SHP77 treated with DMSO at 0.1 percent for 48 hours (cell line): ENCODE results near the gene YY1.
A peak's percentile ranks its signal among the peaks of the same experiment; 100 is the strongest.
"Not testable (repeated sequence)": the region's sequence is repeated elsewhere in the genome, so short reads cannot be mapped to it uniquely, and the experiment has no call there.

Experiments used
- DNase-seq: peaks from one replicate; lab custom pipeline; 2025; lab: John Stamatoyannopoulos, UW

YY1 gene

DNA sequence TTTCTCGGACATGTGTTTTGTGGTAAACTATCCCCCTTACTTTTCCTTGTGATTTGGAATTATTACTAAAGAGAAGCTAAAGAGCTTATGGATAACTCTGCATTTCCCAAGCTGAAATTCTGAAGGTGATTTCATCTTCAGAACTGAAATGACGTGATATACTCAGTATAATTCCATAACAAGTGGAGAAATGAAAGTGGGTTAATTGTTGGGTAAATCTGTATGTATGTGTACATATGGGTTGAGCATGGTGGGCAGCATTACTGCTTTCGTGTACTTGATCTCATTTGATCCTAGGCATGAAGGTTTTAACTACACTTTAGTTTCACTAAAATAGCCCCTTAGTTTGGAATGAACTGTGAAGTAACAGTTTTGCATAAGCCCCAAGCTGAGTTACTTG, 4.1 kb downstream of the YY1 start:
- DNase-seq = no peak

DNA sequence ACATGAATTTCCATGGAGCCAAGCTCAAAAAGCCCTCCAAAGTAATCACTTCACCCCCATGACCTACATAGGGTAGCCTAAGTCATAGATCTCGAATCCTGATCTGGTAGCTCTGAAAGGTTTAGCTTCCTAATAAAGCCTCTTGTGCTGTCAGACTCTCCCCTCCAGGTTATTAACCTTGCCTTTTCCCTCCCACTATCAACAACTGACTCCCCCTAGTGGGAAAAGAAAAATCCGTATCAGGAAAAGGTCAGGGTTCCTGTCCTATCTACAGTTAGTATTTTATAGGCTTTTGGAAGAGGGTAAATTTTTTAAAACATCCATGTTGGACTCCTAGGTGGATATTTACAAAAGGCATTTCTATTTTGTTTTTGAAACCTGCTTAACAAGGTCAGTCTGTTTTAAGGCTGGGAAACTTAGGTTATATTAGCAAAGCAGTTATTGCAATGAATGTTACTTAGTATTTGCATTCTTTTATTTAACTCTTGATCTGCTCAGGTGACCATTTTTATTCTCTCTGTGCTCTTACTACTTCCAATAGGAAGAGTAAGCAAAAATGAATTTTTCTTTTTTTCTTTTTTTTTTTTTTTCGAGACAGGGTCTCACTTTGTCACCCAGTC, 8.0 kb downstream of the YY1 start:
- DNase-seq = peak; percentile 52

DNA sequence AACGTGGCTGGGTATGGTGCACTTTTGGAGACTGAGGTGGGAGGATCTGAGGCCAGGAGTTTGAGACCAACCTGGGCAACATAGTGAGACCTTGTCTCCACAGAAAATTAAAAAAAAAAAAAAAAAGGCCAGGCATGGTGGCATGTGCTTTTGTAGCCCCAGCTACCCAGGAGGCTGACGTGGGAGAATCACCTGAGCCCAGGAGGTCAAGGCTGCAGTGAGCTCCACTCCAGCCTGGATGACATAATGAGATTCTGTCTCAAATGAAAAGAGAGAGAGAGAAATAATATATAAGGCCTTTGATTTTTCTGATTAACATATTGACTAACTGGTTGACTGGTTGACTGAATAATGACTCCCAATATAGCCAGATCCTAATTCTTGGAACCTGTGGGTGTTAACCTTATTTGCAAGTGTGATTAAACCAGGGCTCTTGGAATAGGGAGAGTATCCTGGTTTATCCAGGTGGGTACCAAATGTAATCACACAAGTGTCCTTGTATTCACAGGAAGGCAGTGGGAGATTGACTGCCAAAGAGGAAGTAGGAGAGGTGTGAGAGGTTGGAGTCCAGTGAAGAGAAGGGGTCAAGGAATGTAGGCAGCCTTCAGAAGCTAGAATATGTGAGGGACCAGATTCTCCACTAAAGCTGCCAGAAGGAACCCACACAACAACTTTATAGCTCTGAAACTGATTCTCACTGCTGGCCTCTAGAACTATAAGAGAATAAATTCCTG, 12.0 kb downstream of the YY1 start:
- no peak for DNase-seq

DNA sequence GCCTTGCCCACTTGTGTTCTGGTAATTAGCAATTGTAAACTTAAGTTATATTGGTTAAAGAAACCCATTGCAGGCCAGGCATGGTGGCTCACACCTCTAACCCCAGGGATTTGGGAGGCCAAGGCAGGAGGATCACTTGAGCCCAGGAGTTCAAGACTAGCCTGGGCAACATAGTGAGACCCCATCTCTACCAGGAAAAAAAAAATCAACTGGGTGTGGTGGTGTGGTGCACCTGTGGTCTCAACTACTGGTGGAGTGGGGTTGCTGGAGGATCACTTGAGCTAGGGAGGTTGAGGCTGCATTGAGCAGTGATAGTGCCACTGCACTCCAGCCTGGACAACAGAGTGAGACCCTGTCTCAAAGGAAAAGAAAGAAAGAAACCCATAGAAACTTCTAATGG, 13.7 kb downstream of the YY1 start:
- DNase-seq = no peak

DNA sequence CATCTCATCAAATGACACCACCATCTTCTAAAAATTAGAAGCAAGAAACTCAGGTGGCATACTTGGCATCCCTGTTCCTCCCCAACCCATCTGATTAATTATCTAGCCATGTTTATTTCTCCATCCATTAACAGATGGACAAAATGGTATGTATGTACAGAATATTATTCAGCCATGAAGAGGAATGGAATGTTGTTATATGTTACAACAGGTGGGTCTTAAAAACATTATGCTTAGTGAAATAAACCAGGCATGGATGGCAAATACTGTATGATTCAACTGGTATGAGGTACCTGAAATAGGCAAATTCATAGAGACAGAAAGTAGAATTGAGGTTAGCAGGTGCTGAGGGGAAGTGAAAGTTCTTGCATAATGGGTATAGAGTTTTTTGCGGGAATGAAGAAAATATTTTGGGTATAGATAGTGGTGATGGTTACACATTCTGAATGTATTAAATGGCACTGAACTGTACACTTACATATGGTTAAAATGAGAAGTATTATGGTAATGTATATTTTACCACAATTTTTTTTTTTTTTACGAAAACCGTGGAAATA, 17.5 kb downstream of the YY1 start:
- DNase-seq = no peak

DNA sequence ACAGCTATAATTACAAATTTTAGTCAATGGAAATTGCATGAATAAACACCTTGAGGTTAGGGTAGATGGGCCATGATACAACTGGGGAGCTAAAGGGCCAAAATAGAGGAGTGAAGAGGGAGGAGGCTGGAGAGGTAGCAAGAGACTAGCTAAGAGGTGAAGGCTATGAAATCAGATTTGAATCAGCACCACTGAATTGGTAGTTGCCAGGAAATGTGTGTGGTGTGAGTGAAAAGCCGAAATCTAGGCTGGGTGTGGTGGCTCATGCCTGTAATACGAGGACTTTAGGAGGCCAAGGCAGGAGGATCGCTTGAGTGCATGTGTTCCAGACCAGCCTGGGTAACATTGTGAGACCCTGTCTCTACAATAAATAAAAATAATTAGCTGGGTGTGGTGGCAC, 22.7 kb downstream of the YY1 start:
- DNase-seq = no peak

DNA sequence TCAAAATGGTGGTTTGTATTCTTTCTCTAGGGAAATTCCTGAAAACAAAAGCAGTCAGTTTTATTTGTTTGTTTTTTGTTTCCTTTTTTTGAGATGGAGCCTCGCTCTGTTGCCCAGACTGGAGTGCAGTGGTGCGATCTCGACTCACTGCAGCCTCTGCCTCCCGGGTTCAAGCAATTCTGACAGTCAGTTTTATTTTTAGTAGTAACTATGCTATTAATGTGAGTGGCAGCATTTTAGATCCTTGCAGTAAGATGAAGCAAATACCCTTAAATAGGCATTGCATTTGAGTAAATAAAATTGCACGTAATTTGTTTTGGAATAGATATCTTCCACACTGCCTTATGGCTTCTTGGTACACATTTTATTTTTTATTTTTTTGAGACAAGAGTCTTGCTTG, 23.6 kb downstream of the YY1 start:
- no peak for DNase-seq

DNA sequence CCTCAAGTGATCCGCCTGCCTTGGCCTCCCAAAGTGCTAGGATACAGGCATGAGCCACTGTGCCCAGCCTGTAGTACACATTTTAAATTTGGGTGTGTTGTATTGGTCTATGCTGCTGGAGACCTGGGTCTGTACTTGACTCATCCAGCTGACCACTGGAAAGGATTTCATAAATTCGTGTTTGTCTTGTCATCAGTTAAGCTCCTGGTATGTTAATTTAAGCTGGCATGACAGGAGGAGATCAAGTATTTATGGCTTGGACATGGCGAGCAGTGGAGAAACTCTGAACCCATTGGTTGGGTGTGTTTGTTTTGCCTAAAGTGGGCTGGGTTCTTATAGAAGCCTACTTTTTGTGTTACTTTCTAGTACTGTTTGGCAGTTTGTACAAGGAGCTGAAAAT, 24.2 kb downstream of the YY1 start:
- DNase-seq = no peak

DNA sequence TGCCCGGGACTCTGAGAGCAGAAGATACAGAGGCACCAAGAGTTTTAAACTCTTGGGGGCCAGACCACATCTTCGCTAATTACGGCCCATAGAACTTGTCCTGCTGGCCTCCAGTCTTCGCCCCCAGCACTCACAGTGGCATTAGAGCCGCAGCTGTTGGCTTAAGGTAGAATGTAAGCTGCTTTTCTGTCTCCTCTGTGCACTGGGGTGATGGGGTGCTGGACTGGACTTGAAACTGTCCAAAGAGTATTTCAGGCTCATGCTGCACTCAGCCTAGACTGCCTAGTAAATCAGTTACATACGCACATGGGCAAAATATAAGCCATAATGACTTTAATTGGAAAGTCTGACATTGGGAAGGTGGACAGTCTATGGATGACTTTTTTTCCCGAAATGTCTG, 29.0 kb downstream of the YY1 start:
- no peak for DNase-seq

DNA sequence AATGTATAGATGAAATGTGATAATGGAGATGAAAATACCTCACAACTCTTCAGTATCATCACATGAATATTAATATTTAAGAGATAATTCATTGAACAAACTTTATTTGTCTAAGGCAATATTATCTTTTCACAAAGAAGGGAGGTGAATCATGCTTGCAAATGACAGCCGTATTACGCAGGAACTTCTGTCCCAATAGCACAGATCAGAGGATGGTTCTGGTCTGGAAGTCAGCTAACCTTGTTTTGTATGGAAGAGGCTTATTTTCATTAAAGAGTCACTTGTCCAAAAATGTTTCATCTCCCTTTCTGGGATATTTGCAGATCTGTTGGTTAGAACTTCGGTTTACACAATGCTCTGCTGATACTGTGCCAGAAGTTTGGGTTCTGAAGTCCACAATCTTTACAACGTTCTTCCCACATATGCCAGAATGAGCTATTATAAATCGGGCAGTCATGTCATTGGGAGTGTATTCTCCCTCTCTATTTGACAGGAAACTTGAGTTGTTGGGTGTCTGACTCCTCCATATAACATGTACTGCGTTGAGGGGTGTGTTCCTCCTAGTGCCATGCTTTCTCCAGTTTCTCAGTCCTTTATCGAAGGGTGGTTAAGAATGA, 29.8 kb downstream of the YY1 start:
- DNase-seq = no peak

DNA sequence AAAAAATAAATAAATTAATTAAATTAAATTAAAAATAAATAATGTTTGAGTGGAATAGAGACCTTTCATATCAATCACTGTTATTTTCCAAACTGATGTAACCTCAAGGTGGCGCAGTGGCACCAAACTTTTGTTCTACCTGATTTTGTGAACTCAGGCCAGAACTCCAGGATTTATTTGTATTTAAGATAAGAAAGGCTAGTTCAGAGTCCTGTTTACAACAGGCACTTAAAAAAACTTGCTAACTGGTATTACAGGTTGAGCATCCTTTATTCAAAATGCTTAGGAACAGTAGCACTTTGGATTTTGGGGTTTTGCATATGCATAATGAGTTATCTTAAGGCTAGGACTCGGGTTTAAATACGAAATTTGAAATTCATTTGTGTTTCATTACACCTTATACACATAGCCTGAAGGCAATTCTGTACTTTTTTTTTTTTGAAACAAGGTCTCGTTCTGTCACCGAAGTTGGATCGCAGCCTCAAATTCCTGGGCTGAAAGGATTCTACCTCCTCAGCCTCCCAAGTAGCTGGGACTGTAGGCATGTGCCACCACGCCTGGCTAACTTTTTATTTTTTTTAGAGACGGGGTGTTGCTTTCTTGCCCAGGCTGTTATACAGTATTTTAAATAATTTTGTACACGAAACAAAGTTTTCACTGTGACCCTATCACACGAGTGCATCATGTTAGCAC, 32.4 kb downstream of the YY1 start:
- no peak for DNase-seq

DNA sequence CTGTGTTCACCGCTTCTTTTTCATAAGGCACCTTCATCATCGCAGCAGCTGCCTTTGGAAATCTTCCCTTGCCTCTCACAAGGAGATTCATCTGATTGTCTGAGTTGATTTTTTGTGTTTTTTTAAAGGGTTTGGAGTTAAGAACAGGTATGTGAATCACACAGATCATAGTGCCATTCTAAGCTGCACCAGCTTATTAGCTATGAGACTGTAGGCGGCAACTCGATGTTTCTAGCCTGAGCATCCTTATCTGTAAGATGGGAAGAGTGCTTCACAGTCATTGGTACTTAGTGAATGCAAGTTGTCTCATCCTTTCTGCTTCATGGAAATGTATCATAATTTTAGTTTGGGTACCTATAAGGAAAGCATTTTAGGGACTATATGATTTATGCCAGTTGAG, 35.3 kb downstream of the YY1 start:
- no peak for DNase-seq

DNA sequence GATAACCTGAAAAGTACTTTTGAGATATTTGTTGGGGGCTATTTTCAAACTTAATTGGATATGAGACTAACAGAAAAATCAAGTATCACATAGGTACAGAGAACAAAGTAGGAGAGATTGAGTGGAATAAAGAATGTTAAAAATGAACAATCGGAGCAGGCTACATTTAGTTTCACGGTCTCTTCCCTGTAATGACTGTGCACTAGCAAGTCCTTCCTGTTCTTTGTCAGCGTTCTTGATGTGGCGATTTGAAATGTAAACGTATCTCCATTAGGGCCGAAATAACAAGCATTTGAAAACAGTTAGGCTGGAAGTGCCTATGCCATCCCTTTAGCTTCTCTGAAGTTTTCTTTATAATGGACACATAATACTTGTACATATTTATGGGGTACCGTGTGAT, 36.3 kb downstream of the YY1 start:
- DNase-seq = no peak

DNA sequence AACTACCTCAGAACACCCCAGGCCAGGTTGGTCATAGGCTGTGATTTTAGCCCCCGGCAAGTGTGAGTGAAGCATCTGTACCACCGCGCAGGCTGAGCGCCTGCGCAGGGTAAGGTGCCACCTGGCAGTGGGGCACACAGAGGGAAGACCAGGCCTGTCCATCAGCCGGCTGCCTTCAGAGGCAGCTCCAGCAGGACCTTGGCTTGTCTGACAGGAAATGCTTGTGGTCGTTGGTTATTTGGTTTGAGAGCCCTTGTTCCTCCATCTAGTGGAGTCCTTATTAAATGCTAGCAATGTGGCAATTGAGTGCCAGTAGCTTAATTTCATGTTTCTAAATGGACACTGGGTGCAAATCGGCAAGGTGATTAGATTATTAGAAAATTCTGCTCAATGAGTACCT, 39.8 kb downstream of the YY1 start:
- no peak for DNase-seq

DNA sequence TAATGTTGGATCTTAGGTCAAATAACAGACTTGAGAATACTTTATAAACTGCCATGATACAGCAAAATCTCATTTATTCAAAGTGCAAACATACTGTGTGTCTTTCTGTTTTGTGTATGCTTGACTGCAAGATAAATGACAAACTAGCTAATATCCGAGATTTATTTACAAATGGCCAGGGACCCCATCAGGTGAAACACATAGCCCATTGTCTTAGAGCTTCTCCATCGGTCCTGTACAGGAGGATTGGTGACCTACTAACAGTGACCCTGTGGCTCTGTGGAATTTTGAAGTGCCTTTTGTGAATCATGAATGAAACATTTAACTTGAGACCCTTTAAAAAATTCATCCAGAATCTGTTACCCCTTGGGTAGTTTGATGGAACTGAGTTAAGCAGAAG, 40.2 kb downstream of the YY1 start:
- no peak for DNase-seq

DNA sequence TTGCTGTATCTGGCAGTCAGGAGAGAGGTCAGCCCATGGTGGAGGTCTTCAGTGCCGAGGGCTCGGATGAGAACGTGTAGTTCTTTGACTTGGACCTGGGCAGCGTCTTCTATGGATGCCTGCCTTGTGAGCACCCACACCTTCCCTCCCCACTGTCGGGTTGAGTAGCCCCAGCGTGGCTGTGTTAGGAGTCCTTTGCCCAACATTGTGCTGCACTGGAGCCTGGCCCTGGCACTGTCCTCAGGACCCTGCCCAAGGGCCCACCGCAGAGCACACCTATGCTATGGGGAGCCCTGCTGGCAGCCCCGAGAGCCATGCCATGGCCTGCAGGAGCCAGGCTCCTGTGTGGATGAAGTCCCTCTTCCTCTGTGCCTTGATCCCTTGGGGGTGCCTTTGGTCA, 40.6 kb downstream of the YY1 start:
- no peak for DNase-seq

DNA sequence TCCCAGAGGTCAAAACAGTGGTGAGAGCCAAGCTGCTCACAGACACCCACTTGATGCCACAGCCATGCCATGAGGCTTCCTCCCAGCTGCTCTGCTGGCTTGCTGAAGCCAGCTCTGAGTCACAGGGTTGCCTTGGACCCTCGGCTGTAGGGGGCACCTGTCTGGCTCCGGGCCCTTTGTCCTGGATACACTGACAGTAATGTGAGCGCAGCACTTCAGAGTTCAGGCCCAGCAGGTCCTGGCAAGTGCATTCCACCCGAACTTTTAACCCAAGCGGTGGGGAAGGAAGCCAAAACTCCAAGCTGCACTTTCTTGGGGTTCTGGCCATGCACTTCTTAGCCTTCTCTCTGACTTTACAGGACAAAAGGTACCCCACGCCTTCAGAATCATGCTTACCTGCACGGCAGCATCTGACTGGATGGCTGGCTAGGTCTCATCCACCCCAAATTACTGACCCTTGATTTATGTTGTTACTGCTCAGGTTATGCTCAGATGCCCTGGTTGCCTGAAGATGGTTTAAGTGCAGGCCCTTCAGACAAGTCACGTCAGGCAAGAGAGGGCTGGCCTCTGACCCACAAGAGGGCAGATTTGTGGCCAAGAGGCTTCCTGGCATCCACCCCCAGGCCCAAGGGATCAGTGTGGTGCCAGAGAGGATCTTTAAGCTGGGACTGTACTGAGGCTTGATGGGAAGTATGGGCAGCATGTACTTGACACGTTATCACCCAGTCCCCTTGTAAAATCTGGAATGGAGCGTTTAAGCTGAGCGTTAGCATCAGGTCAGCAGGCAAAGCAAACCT, 42.5 kb downstream of the YY1 start:
- no peak for DNase-seq

DNA sequence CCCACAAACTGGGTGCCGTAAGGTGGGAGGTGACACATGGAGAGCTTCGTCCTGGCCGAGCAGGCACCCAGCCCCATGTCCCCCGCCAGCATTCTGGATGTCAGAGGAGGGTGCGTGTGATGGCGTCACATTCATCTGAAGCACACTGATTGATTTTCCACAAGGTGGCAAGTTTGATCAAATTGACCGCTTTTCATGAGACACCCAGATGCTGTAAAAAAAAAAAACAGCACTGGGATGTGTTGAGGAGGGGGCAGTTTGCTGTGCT, 43.1 kb downstream of the YY1 start:
- DNase-seq = no peak

DNA sequence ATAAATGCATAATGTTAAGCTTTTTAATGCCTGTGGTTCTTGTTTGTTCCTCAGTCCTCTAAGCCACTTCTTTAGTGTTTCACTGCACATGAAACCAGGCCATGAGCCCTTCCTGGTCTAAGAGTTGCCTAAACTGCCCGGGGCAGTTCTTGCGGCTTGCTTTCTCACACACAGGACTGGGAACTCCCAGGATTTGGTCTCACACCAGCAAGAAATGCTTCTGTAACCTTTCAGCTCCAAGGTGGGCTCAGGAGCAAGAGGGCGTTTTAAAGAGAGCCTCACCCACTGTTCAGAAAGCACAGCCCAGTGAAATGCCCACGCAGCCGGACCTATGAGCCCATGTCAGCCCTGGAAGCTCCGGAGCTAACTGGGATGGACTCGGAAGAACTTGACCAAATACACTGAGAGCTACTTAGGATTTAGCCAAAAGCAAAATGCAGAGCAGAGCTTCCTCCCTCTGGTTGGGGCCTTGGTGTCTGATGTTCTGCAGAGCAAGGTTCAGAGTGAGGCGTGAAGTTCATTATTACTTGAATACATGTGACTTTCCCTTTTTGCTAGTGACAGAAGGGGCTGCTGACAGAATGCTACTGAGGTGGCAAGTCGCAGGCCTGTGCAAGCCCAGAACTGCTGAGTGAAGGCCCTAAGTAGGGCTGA, 43.9 kb downstream of the YY1 start:
- no peak for DNase-seq

DNA sequence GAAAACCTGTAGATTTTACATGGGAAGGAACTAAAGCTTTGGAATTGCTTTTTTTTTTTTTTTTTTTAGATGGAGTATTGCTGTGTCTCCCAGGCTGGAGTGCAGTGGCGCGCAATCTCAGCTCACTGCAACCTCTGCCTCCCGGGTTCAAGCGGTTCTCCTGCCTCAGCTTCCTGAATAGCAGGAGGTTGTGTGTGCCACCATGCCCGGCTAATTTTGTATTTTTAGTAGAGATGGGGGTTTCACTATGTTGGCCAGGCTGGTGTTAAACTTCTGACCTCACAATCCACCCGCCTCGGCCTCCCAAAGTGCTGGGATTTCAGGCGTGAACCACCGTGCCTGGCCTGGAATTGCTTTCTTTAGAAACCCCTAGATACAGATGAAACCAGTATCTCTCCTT, 44.5 kb downstream of the YY1 start:
- not testable (repeated sequence) for DNase-seq

DNA sequence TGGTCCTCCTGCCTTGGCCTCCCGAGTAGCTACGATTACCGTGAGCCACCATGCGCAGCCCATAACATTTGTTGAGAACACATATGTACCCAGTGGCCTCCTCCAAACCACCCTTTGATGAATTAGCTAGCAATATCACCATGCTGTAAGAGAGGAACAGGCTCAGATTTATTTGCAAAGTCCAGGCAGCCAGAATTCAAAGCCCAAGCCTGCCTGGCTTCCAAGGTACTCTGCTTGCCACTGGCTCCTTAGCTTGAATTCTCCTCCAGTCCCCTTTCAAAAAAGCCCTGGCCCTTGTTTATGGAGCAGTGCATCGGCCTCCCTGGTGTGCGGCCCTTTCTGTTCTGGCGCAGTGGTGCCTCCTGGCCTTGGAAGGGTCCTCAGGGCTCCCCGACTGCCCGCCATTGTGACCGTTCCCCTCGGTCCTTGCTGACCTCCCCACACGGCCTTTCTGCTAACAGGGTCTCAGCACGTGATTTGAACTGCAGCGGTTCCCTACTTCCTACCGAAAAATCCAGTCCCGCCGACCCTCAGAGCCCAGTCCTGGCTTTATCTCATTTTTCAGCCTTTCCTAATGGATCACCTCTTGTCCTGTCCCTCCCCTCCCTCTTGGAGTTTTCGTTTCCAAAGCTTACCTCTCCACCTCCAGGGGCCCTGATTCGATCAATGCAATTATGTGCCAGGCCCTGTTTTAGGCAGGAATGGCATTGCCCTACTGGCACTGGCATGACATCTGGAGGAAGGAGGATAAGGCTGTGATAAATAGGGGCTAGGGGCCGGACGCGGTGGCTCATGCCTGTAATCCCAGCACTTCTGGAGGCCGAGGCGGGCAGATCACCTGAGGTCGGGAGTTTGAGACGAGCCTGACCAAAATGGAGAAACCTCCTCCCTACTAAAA, 45.3 kb downstream of the YY1 start:
- DNase-seq = no peak
